Stomach (tissue), 4 donors: ENCODE measurements around the gene HUNK.

Source experiments
- POLR2A ChIP-seq, 4 donors: fragments of 450-650 bp; IDR thresholded peaks; one replicate each; pipeline ENCODE4 v1.6.1; 2016; ENCODE audit warnings: antibody characterized with exemption in 4 of 4, control low read depth in 2 of 4, mild to moderate bottlenecking in 1 of 4, moderate library complexity in 1 of 4
- TF ChIP-seq, protein P1 (sequence below), 7 experiments: fragments of 450-650 bp in 4 of 7; fragments of 200-600 bp in 3 of 7; sonication (generic) in 3 of 7; IDR thresholded peaks; one replicate each; pipeline ENCODE4 v1.5.1; 2016 to 2019; ENCODE audit warnings: antibody characterized with exemption in 7 of 7, control low read depth in 2 of 7, mild to moderate bottlenecking in 1 of 7

DNA sequence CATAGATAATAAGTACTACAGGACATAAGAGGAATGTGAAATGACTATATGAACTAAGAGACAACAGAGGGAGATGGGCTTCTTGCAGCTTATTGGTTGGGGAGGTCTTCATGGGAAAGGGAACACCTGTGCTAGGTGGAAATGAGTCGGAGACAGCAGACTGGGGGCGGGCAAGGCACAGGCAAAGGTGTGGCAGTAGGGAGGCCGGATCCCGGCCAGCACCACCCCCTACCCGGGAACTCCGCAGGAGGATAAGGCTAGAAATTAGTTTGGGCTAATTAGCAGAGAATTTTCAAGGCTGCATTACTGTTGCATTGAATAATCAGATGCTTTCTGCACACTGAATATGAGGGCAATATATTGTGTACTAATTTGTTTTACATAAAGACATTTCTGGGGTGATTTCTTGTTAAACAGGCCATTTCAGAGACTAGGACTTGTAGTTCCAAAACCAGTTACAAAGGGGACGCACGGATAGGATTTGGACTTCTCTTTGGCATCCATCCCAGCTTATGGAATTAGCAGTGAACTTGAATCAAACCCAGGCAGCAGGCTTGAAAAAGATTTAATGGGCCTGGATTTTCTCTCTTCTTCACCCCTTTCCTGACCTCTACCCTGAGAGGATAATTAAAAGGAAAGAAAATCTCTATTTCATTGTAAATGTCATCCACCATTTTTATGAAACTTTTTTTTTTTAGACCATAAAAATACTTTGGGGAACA is 2.2 kb upstream of the HUNK start:
- TF ChIP-seq, protein P1, sequence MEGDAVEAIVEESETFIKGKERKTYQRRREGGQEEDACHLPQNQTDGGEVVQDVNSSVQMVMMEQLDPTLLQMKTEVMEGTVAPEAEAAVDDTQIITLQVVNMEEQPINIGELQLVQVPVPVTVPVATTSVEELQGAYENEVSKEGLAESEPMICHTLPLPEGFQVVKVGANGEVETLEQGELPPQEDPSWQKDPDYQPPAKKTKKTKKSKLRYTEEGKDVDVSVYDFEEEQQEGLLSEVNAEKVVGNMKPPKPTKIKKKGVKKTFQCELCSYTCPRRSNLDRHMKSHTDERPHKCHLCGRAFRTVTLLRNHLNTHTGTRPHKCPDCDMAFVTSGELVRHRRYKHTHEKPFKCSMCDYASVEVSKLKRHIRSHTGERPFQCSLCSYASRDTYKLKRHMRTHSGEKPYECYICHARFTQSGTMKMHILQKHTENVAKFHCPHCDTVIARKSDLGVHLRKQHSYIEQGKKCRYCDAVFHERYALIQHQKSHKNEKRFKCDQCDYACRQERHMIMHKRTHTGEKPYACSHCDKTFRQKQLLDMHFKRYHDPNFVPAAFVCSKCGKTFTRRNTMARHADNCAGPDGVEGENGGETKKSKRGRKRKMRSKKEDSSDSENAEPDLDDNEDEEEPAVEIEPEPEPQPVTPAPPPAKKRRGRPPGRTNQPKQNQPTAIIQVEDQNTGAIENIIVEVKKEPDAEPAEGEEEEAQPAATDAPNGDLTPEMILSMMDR (IDR thresholded peaks at IDR 0.05), result no peak
- no peak for TF ChIP-seq POLR2A (IDR thresholded peaks at IDR 0.05)
